ENCODE measurements around the gene ADD3.

- TF ChIP-seq, protein P1, sequence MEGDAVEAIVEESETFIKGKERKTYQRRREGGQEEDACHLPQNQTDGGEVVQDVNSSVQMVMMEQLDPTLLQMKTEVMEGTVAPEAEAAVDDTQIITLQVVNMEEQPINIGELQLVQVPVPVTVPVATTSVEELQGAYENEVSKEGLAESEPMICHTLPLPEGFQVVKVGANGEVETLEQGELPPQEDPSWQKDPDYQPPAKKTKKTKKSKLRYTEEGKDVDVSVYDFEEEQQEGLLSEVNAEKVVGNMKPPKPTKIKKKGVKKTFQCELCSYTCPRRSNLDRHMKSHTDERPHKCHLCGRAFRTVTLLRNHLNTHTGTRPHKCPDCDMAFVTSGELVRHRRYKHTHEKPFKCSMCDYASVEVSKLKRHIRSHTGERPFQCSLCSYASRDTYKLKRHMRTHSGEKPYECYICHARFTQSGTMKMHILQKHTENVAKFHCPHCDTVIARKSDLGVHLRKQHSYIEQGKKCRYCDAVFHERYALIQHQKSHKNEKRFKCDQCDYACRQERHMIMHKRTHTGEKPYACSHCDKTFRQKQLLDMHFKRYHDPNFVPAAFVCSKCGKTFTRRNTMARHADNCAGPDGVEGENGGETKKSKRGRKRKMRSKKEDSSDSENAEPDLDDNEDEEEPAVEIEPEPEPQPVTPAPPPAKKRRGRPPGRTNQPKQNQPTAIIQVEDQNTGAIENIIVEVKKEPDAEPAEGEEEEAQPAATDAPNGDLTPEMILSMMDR (IDR thresholded peaks at IDR 0.05), result no peak
- no peak for TF ChIP-seq POLR2A (IDR thresholded peaks at IDR 0.05)
Observed at GRCh38 chr10:110103921-110104461, 96.2 kb downstream of the ADD3 start.

All from right lobe of liver (tissue), 4 donors.